Neuronal stem cell (in vitro differentiated cells): ENCODE measurements around the gene LRG1.

Experiments used
- DNase-seq: peaks from one replicate; pipeline ENCODE4 v3.0.0-alpha.2; 2013; ENCODE audit warnings: low spot score
- H2AFZ ChIP-seq: one replicate; pipeline ENCODE4 v1.6.1; 2013; ENCODE audit warnings: mild to moderate bottlenecking, low read length, inconsistent platforms
- H2AK5ac ChIP-seq: 2 replicates; pipeline ENCODE4 v1.6.1; 2013; ENCODE audit warnings: low read depth, mild to moderate bottlenecking, inconsistent platforms, low read length, moderate library complexity, mixed read lengths
- H2BK120ac ChIP-seq: 2 replicates; pipeline ENCODE4 v1.6.1; 2013; ENCODE audit warnings: low read depth, mild to moderate bottlenecking, inconsistent platforms, low read length, moderate library complexity, mixed read lengths
- H2BK12ac ChIP-seq: one replicate; pipeline ENCODE4 v1.6.1; 2013; ENCODE audit warnings: low read length, inconsistent platforms
- H2BK15ac ChIP-seq: 2 replicates; pipeline ENCODE4 v1.6.1; 2013; ENCODE audit warnings: mild to moderate bottlenecking, low read length, inconsistent platforms, mixed read lengths
- H2BK5ac ChIP-seq: one replicate; pipeline ENCODE4 v1.6.1; 2013; ENCODE audit warnings: inconsistent platforms, mild to moderate bottlenecking, low read length, moderate library complexity
- H3K14ac ChIP-seq: one replicate; pipeline ENCODE4 v1.6.1; 2013; ENCODE audit warnings: low read length, inconsistent platforms
- H3K18ac ChIP-seq: 2 replicates; pipeline ENCODE4 v1.6.1; 2013; ENCODE audit warnings: low read length, inconsistent platforms
- H3K23ac ChIP-seq: 2 replicates; pipeline ENCODE4 v1.6.1; 2013; ENCODE audit warnings: low read depth, mild to moderate bottlenecking, mixed read lengths, low read length, inconsistent platforms; ENCODE audit not compliant: poor library complexity
- H3K27ac ChIP-seq: replicated peaks from 3 replicates; pipeline ENCODE4 v1.5.1; 2013; ENCODE audit warnings: low read length, inconsistent platforms
- H3K27me3 ChIP-seq, 3 experiments: 2 replicates each; pipeline ENCODE4 v1.6.1; 2013; ENCODE audit warnings: low read length in 3 of 3, mild to moderate bottlenecking in 2 of 3, inconsistent platforms in 1 of 3, low read depth in 1 of 3, mixed read lengths in 1 of 3, moderate library complexity in 1 of 3; ENCODE audit not compliant: control insufficient read depth in 3 of 3, insufficient read depth in 3 of 3
- H3K36me3 ChIP-seq, 2 donors: replicated peaks in 1 of 2; 2 replicates each; pipeline ENCODE4 v1.6.1; 2013; ENCODE audit warnings: low read length in 2 of 2; ENCODE audit not compliant: control insufficient read depth in 2 of 2, insufficient read depth in 2 of 2
- H3K4ac ChIP-seq: 2 replicates; pipeline ENCODE4 v1.6.1; 2013; ENCODE audit warnings: inconsistent platforms, mild to moderate bottlenecking, low read length, moderate library complexity
- H3K4me1 ChIP-seq, 2 donors: 1 replicate in 1 of 2; 2 replicates in 1 of 2; pipeline ENCODE4 v1.6.1; 2013; ENCODE audit warnings: low read length in 2 of 2, low read depth in 1 of 2; ENCODE audit not compliant: control insufficient read depth in 2 of 2, insufficient read depth in 1 of 2
- H3K4me2 ChIP-seq: one replicate; pipeline ENCODE4 v1.6.1; 2013; ENCODE audit warnings: mild to moderate bottlenecking, low read length, inconsistent platforms; ENCODE audit not compliant: insufficient read depth, poor library complexity, severe bottlenecking
- H3K4me3 ChIP-seq, 2 donors: 2 replicates each; pipeline ENCODE4 v1.5.1; 2013; ENCODE audit warnings: low read length in 2 of 2, mild to moderate bottlenecking in 2 of 2, inconsistent platforms in 1 of 2, moderate library complexity in 1 of 2
- H3K79me1 ChIP-seq: one replicate; pipeline ENCODE4 v1.6.1; 2013; ENCODE audit warnings: low read depth, mild to moderate bottlenecking, inconsistent platforms, low read length, moderate library complexity
- H3K9ac ChIP-seq: one replicate; pipeline ENCODE4 v1.6.1; 2013; ENCODE audit warnings: mild to moderate bottlenecking, low read depth, low read length, inconsistent platforms; ENCODE audit not compliant: poor library complexity
- H3K9me3 ChIP-seq, 2 donors: replicated peaks in 1 of 2; 2 replicates each; pipeline versions ENCODE3 to v1.6.1; 2013; ENCODE audit warnings: low read length in 2 of 2, mild to moderate bottlenecking in 2 of 2, inconsistent platforms in 1 of 2, low read depth in 1 of 2, mixed read lengths in 1 of 2, moderate library complexity in 1 of 2; ENCODE audit not compliant: control insufficient read depth in 2 of 2, insufficient read depth in 1 of 2
- H4K8ac ChIP-seq: one replicate; pipeline ENCODE4 v1.6.1; 2013; ENCODE audit warnings: low read depth, mild to moderate bottlenecking, inconsistent platforms, low read length, moderate library complexity
- H4K91ac ChIP-seq: one replicate; pipeline ENCODE4 v1.6.1; 2013; ENCODE audit warnings: low read length, low read depth, mild to moderate bottlenecking, inconsistent platforms; ENCODE audit not compliant: poor library complexity
- WGBS, 2 donors: extraction: QIAGEN DNeasy Blood & Tissue Kit; methylation state at CpG; one replicate each; pipeline ENCODE4 v1.1.7; 2013; ENCODE audit warnings: missing lambda C conversion rate in 2 of 2, mixed read lengths in 1 of 2; ENCODE audit not compliant: insufficient read length in 2 of 2, insufficient replicate concordance in 1 of 2; ENCODE audit errors: extremely low coverage in 2 of 2; 5-methylcytosine and 5-hydroxymethylcytosine counted together

Gene LRG1

GRCh38 chr19:4492337-4493103, 47.3 kb downstream of the LRG1 start:
- H2AK5ac ChIP-seq, result no peak overlapping the region
- no peak overlapping the region for H3K4me2 ChIP-seq
- H2BK120ac ChIP-seq, result no peak overlapping the region
- H3K4me3 ChIP-seq, result peak overlapping the region in 1 of 2 donors; percentile 61
- H3K23ac ChIP-seq, result peak overlapping the region; percentile 62
- H2BK15ac ChIP-seq, result no peak overlapping the region
- peaks cover 0 to 1% of the 10 kb centered on the region in 2 donors for H3K4me1 ChIP-seq
- 100% methylated on average over 2 of the region's 3 CpGs; no CpG with 5 or more reads in 1 of the 2 donors for WGBS, 2 donors
- H3K79me1 ChIP-seq, result peaks cover 19% of the 10 kb centered on the region
- no peak overlapping the region for H3K18ac ChIP-seq
- H3K9me3 ChIP-seq, result peaks cover 0 to 13% of the 10 kb centered on the region in 2 donors
- no peak overlapping the region for H3K9ac ChIP-seq
- H2BK5ac ChIP-seq, result no peak overlapping the region
- no peak overlapping the region for H3K4ac ChIP-seq
- peak overlapping the region; percentile 3 for H3K14ac ChIP-seq
- DNase-seq, result no peak
- no peak overlapping the region for H4K91ac ChIP-seq
- H3K36me3 ChIP-seq, result peaks cover 56 to 92% of the 10 kb centered on the region in 2 donors
- H3K27me3 ChIP-seq, result peaks cover 0 to 6% (median 2%) of the 10 kb centered on the region in 3 experiments
- peak overlapping the region; percentile 17 for H4K8ac ChIP-seq
- H2AFZ ChIP-seq, result no peak overlapping the region
- no peak overlapping the region for H3K27ac ChIP-seq
- no peak overlapping the region for H2BK12ac ChIP-seq

GRCh38 chr19:4491446-4491845, 48.4 kb downstream of the LRG1 start:
- no peak overlapping the region for H2BK12ac ChIP-seq
- peaks cover 54 to 86% of the 10 kb centered on the region in 2 donors for H3K36me3 ChIP-seq

DNA sequence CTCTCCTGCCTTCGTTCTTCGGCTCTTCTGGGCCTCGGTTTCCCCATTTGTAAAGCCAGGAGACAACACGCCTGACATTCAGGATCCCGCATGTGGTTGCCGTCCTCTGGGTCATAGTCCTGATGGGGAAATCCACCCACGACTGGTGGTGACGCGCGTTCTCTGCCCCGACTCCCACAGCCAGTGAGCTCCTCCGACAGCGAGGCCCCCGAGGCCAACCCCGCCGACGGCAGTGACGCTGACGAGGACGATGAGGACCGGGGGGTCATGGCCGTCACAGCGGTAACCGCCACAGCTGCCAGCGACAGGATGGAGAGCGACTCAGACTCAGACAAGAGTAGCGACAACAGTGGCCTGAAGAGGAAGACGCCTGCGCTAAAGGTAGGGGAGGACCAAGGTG, 51.3 kb downstream of the LRG1 start:
- H3K14ac ChIP-seq, result no peak overlapping the region
- H4K91ac ChIP-seq, result no peak overlapping the region
- no peak overlapping the region for H3K23ac ChIP-seq
- H3K36me3 ChIP-seq, result peaks cover 44 to 72% of the 10 kb centered on the region in 2 donors
- peaks cover 0 to 13% of the 10 kb centered on the region in 2 donors for H3K9me3 ChIP-seq
- peaks cover 0 to 1% of the 10 kb centered on the region in 2 donors for H3K4me1 ChIP-seq
- H3K4me2 ChIP-seq, result no peak overlapping the region
- no peak overlapping the region for H3K18ac ChIP-seq
- no peak overlapping the region for H2AK5ac ChIP-seq
- no peak overlapping the region for H3K27ac ChIP-seq
- H3K9ac ChIP-seq, result no peak overlapping the region
- no peak overlapping the region for H2BK15ac ChIP-seq
- H3K4me3 ChIP-seq, result no peak overlapping the region
- H2BK120ac ChIP-seq, result no peak overlapping the region
- no peak overlapping the region for H2BK5ac ChIP-seq
- WGBS, 2 donors, result no CpG with 5 or more reads among the region's 29 CpGs
- DNase-seq, result no peak
- H3K79me1 ChIP-seq, result peaks cover 20% of the 10 kb centered on the region
- H3K27me3 ChIP-seq, result peaks cover 0 to 6% (median 2%) of the 10 kb centered on the region in 3 experiments
- H3K4ac ChIP-seq, result no peak overlapping the region
- H2BK12ac ChIP-seq, result no peak overlapping the region
- no peak overlapping the region for H4K8ac ChIP-seq
- no peak overlapping the region for H2AFZ ChIP-seq

More at GRCh38 chr19:4491446-4491845, 48.4 kb downstream of the LRG1 start:
- Histone ChIP-seq H4K91ac (no peak overlapping the region), H2BK15ac (no peak overlapping the region), H3K4me3 (no peak overlapping the region), H3K4me1 (peaks cover 0 to 1% of the 10 kb centered on the region in 2 donors), H2AK5ac (no peak overlapping the region), H3K9me3 (peaks cover 0 to 13% of the 10 kb centered on the region in 2 donors), H2BK120ac (no peak overlapping the region), H3K9ac (no peak overlapping the region), H3K4ac (no peak overlapping the region), H2BK5ac (no peak overlapping the region), H3K79me1 (peaks cover 18% of the 10 kb centered on the region), H3K4me2 (no peak overlapping the region), H3K23ac (no peak overlapping the region), H3K18ac (no peak overlapping the region), H3K27ac (no peak overlapping the region), H3K14ac (no peak overlapping the region), H3K27me3 (peaks cover 0 to 6% (median 2%) of the 10 kb centered on the region in 3 experiments), H4K8ac (no peak overlapping the region), H2AFZ (no peak overlapping the region)
- WGBS, 2 donors, result no CpG with 5 or more reads among the region's 21 CpGs
- DNase-seq, result no peak

- no peak overlapping the region for H2BK120ac ChIP-seq
- no peak overlapping the region for H3K14ac ChIP-seq
- peaks cover 0 to 8% of the 10 kb centered on the region in 2 donors for H3K9me3 ChIP-seq
- no peak for DNase-seq
- WGBS, 2 donors, result no CpG with 5 or more reads among the region's 11 CpGs
- H3K4me3 ChIP-seq, result no peak overlapping the region
- H3K4ac ChIP-seq, result no peak overlapping the region
- no peak overlapping the region for H3K9ac ChIP-seq
- H3K23ac ChIP-seq, result no peak overlapping the region
- H3K4me1 ChIP-seq, result peaks cover 0 to 1% of the 10 kb centered on the region in 2 donors
- H2BK12ac ChIP-seq, result no peak overlapping the region
- H3K27ac ChIP-seq, result no peak overlapping the region
- H2BK15ac ChIP-seq, result no peak overlapping the region
- peaks cover 18% of the 10 kb centered on the region for H3K79me1 ChIP-seq
- peaks cover 0 to 2% (median under 1%) of the 10 kb centered on the region in 3 experiments for H3K27me3 ChIP-seq
- H3K36me3 ChIP-seq, result peaks cover 40 to 72% of the 10 kb centered on the region in 2 donors
- H4K91ac ChIP-seq, result no peak overlapping the region
- H3K18ac ChIP-seq, result no peak overlapping the region
- no peak overlapping the region for H4K8ac ChIP-seq
- H3K4me2 ChIP-seq, result no peak overlapping the region
- no peak overlapping the region for H2BK5ac ChIP-seq
- H2AFZ ChIP-seq, result no peak overlapping the region
- no peak overlapping the region for H2AK5ac ChIP-seq
These were observed 52.3 kb downstream of the LRG1 start for GRCh38 chr19:4487572-4487971.
